OCI-LY7 (cell line): Measurements from ENCODE around the gene NREP.
"Not testable (repeated sequence)": the region's sequence is repeated elsewhere in the genome, so short reads cannot be mapped to it uniquely, and the experiment has no call there.

Experiments used
- CTCF ChIP-seq: fragments of 200-600 bp; sonication (generic); conservative IDR thresholded peaks from 2 replicates; pipeline ENCODE4 v1.5.1; 2014; ENCODE audit warnings: mild to moderate bottlenecking, antibody characterized with exemption, low read length, moderate library complexity, mixed read lengths
- EZH2phosphoT487 ChIP-seq: fragments of 200-600 bp; sonication (generic); IDR thresholded peaks from 2 replicates; pipeline ENCODE4 v1.6.1; 2018; ENCODE audit warnings: low read depth, borderline replicate concordance, mild to moderate bottlenecking, mixed run types, antibody characterized with exemption, low read length, moderate library complexity, mixed read lengths

- TF ChIP-seq EZH2phosphoT487, CTCF: not testable (repeated sequence)
Measured at GRCh38 chr5:111716789-111717188, 40.2 kb downstream of the NREP start.
